Kidney (tissue), 14 donors: Measurements from ENCODE around the gene HTRA2. TPM values are rescaled to one million over a fixed set of nuclear protein-coding genes. Genes with fewer than 3 reads are reported as not detected.

ENCODE experiments used
- DNase-seq, 5 donors: peaks; one replicate each; pipeline ENCODE4 v3.0.0-alpha.2; 2013 to 2020
- FAIRE-seq: peaks from 2 replicates; lab custom pipeline; 2012; peaks lifted over from hg19 to GRCh38; lab: Jason Lieb, UNC
- H3K27ac ChIP-seq, 2 donors: one replicate each; pipeline ENCODE4 v1.7.0; 2013; ENCODE audit warnings: low read depth in 2 of 2, low read length in 2 of 2, inconsistent platforms in 1 of 2
- H3K27me3 ChIP-seq: one replicate; pipeline ENCODE4 v1.7.1; 2013; ENCODE audit warnings: low read length, inconsistent platforms; ENCODE audit not compliant: control insufficient read depth, insufficient read depth
- H3K36me3 ChIP-seq, 3 donors: one replicate each; pipeline versions ENCODE4 v1.7.0 to v1.7.1; 2013; ENCODE audit warnings: low read length in 3 of 3, control low read depth in 1 of 3, inconsistent platforms in 1 of 3; ENCODE audit not compliant: insufficient read depth in 3 of 3, control insufficient read depth in 2 of 3
- H3K4me1 ChIP-seq, 3 donors: one replicate each; pipeline versions ENCODE4 v1.7.0 to v1.7.1; 2013; ENCODE audit warnings: low read length in 3 of 3, inconsistent platforms in 1 of 3, low read depth in 1 of 3; ENCODE audit not compliant: control insufficient read depth in 2 of 3, insufficient read depth in 2 of 3
- H3K4me3 ChIP-seq, 3 donors: one replicate each; pipeline versions ENCODE4 v1.7.0 to v1.8.1; 2013; ENCODE audit warnings: low read length in 3 of 3, control low read depth in 1 of 3, inconsistent platforms in 1 of 3
- H3K9ac ChIP-seq, 3 donors: one replicate each; pipeline versions ENCODE4 v1.7.0 to v1.7.1; 2013; ENCODE audit warnings: low read length in 3 of 3, control low read depth in 1 of 3, inconsistent platforms in 1 of 3
- H3K9me3 ChIP-seq, 3 donors: one replicate each; pipeline versions ENCODE4 v1.7.0 to v1.7.1; 2013; ENCODE audit warnings: low read length in 3 of 3, control low read depth in 1 of 3, inconsistent platforms in 1 of 3; ENCODE audit not compliant: control insufficient read depth in 2 of 3, insufficient read depth in 1 of 3
- CTCF ChIP-seq: IDR thresholded peaks from 3 replicates; pipeline ENCODE4 v1.5.1; 2012; ENCODE audit warnings: mild to moderate bottlenecking, moderate library complexity, borderline replicate concordance; ENCODE audit not compliant: insufficient read depth; ENCODE audit errors: extremely low read depth
- intact Hi-C: fragments of 100-400 bp; cut with DNase I; formaldehyde crosslinking; loops from one replicate; pipeline ENCODE4 v1.11.1; 2022
- polyA plus RNA-seq: library from polyadenylated mRNA; stranded (reverse); fragments of 350-450 nt; fragmentation: Illumina TruSeq; extraction: RNeasy Lipid Tissue Mini Kit (QIAGEN cat#74804); gene quantifications from one replicate; pipeline ENCODE4 v1.2.3, GENCODE V29; 2014; ENCODE audit warnings: low read depth, low replicate concordance; ENCODE audit not compliant: insufficient read depth
- total RNA-seq: library from RNA; stranded (reverse); fragmentation: NEBNext Ultra II Directional; extraction: Animal tissue kit (Norgen Biotek cat#: 25700); gene quantifications from one replicate; pipeline ENCODE4 v1.2.1, GENCODE V29; 2021
- donor health status: control.
- donor health status: control.
- donor health status: control.
- donor health status: control.
- donor health status: control.
- donor health status: DM: yes; HTN: yes; CAD: no.
- donor health status: Normal renal cell carcinoma (clear cell type).

The HTRA2 gene
- total and polyA plus RNA-seq, 2 donors from 2014 or later, result 30.8 to 44.2 TPM

- H3K27me3 ChIP-seq, result peaks cover 33% of the 10 kb centered on the region
- H3K9ac ChIP-seq, result peak within 1 kb of the TSS; percentile 90 to 99 (median 97)
- no peak for FAIRE-seq
- H3K27ac ChIP-seq, result peak within 1 kb of the TSS; percentile 100
- intact Hi-C loops, result no loop called here
- TF ChIP-seq CTCF, result peak; percentile 24
- DNase-seq, result peak; percentile 99 to 100 (median 100)
- peaks cover 0 to 19% (median 12%) of the 10 kb centered on the region in 3 donors for H3K4me1 ChIP-seq
- H3K36me3 ChIP-seq, result peaks cover 3 to 17% (median 8%) of the 10 kb centered on the region in 3 donors
- H3K4me3 ChIP-seq, result peak within 1 kb of the TSS; percentile 87 to 98 (median 96)
- H3K9me3 ChIP-seq, result no peaks in the 10 kb centered on the region
Measured at GRCh38 chr2:74507145-74507925, 22.4 kb upstream of the HTRA2 start, which contains the start of gene PCGF1. TSS of gene PCGF1 (minus strand) at chr2:74507695. CDS start at chr2:74507668, 27 bp downstream.

GRCh38 chr2:74507926-74508520, 21.7 kb upstream of the HTRA2 start:
- Histone ChIP-seq H3K27me3 (peaks cover 37% of the 10 kb centered on the region), H3K27ac (peak overlapping the region; percentile 100), H3K4me1 (peaks cover 0 to 15% (median 12%) of the 10 kb centered on the region in 3 donors), H3K36me3 (peaks cover 3 to 17% (median 8%) of the 10 kb centered on the region in 3 donors), H3K9ac (peak overlapping the region; percentile 38 to 97 (median 55)), H3K9me3 (no peaks in the 10 kb centered on the region), H3K4me3 (peak overlapping the region; percentile 77 to 98 (median 96))
- DNase-seq (peak in 2 of 5 donors; percentile 66 to 90), FAIRE-seq (no peak)
- TF ChIP-seq CTCF, result no peak
- intact Hi-C loops, result no loop called here

GRCh38 chr2:74510272-74510671, 19.5 kb upstream of the HTRA2 start:
- H3K9me3 ChIP-seq, result no peaks in the 10 kb centered on the region
- no peak overlapping the region for H3K9ac ChIP-seq
- H3K27ac ChIP-seq, result no peak overlapping the region
- H3K4me3 ChIP-seq, result no peak overlapping the region
- intact Hi-C loops, result no loop called here
- peaks cover 47% of the 10 kb centered on the region for H3K27me3 ChIP-seq
- peaks cover 2 to 8% (median 6%) of the 10 kb centered on the region in 3 donors for H3K36me3 ChIP-seq
- TF ChIP-seq CTCF, result no peak
- FAIRE-seq (no peak), DNase-seq (no peak)
- H3K4me1 ChIP-seq, result peaks cover 0 to 14% (median 12%) of the 10 kb centered on the region in 3 donors
